Smooth muscle cell (in vitro differentiated cells): ENCODE measurements around the gene FARS2. TPM values are rescaled to one million over a fixed set of nuclear protein-coding genes. Genes with fewer than 3 reads are reported as not detected.

Source experiments
- DNase-seq: peaks from one replicate; lab custom pipeline; 2025; ENCODE audit not compliant: unreplicated experiment; lab: John Stamatoyannopoulos, UW
- H2AFZ ChIP-seq: fragments of 200-600 bp; sonication (generic); 2 replicates; pipeline ENCODE4 v1.6.0; 2016; ENCODE audit warnings: antibody characterized with exemption, low read depth, mild to moderate bottlenecking
- H3F3A ChIP-seq: fragments of 200-600 bp; sonication (generic); 2 replicates; pipeline ENCODE4 v1.6.0; 2017; ENCODE audit warnings: antibody characterized with exemption, low read depth
- H3K27ac ChIP-seq: fragments of 200-600 bp; sonication (generic); 2 replicates; pipeline ENCODE4 v1.5.1; 2016; ENCODE audit warnings: low read depth, mild to moderate bottlenecking
- H3K27me3 ChIP-seq: fragments of 200-600 bp; sonication (generic); 2 replicates; pipeline ENCODE4 v1.6.1; 2016; ENCODE audit warnings: low read depth, mild to moderate bottlenecking
- H3K36me3 ChIP-seq: fragments of 200-600 bp; sonication (generic); 2 replicates; pipeline ENCODE4 v1.5.1; 2016; ENCODE audit warnings: low read depth
- H3K4me1 ChIP-seq: fragments of 200-600 bp; sonication (generic); 2 replicates; pipeline ENCODE4 v1.5.1; 2016; ENCODE audit warnings: low read depth
- H3K4me2 ChIP-seq: fragments of 200-600 bp; sonication (generic); 2 replicates; pipeline ENCODE4 v1.6.0; 2016; ENCODE audit warnings: mild to moderate bottlenecking
- H3K4me3 ChIP-seq: fragments of 200-600 bp; sonication (generic); 2 replicates; pipeline ENCODE4 v1.5.1; 2016; ENCODE audit warnings: mild to moderate bottlenecking
- H3K79me2 ChIP-seq: fragments of 200-600 bp; sonication (generic); 2 replicates; pipeline ENCODE4 v1.6.0; 2016; ENCODE audit warnings: low read depth, mild to moderate bottlenecking
- H3K9ac ChIP-seq: fragments of 200-600 bp; sonication (generic); 2 replicates; pipeline ENCODE4 v1.6.0; 2016; ENCODE audit warnings: low read depth
- H3K9me3 ChIP-seq: fragments of 200-600 bp; sonication (generic); replicated peaks from 2 replicates; pipeline ENCODE4 v1.5.1; 2016; ENCODE audit warnings: low read depth
- H4K20me1 ChIP-seq: fragments of 200-600 bp; sonication (generic); 2 replicates; pipeline ENCODE4 v1.6.0; 2016; ENCODE audit warnings: low read depth
- WGBS: methylation state at CpG from one replicate; pipeline ENCODE4 v1.1.7; 2016; ENCODE audit warnings: low lambda C conversion rate; 5-methylcytosine and 5-hydroxymethylcytosine counted together
- polyA plus RNA-seq: library from polyadenylated mRNA; unstranded; fragments of >200 nt; fragmentation: Nextera tagmentation; extraction: Ambion mirVana; gene quantifications from 2 replicates; pipeline ENCODE4 v1.2.1, GENCODE V29; 2016
- total RNA-seq: library from RNA; depleted of rRNA; stranded (reverse); fragments of >200 nt; gene quantifications from 2 replicates; pipeline ENCODE4 v1.2.3, GENCODE V29; 2014
- TF ChIP-seq, protein P1 (sequence below): fragments of 200-600 bp; sonication (generic); IDR thresholded peaks from 2 replicates; pipeline ENCODE4 v1.5.1; 2017; ENCODE audit warnings: borderline replicate concordance, mild to moderate bottlenecking, antibody characterized with exemption; ENCODE audit not compliant: insufficient read depth, poor library complexity, severe bottlenecking

FARS2 gene
- total and polyA plus RNA-seq, 2 experiments from 2014 or later = 9.6 to 13.2 TPM

DNA sequence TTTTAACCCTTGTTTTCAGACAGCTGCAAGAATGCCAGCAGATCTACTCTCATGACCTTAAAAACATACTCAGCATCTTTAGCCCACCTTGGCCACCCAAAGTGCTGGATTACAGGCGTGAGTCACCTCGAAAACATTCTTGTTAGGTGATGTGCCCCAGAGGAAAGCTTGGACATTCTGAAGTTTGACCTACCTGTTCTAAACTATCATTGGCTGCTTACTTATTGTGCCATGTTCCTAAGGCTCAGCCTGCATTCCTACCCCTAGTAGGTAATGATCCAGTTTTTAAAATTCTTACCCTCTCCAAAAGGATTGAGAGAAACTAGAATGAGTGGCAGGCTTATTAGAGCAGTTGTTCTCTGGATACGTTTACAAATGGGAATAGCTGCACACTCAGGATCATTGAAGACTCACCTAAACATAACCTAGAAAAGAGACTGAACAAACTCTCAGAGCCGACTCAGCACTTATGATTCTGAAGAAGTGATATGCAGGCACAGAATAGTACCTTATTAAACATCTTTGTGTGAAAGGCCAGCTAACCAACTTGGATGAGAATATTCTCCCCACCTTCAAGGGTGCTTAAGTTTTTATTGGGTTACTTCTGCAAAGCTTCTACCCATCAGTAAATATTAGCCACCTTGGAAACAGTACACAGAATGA lies 383.3 kb downstream of the FARS2 start:
- Histone ChIP-seq H3K79me2 (no peaks in the 10 kb centered on the region), H3K27ac (no peak overlapping the region), H4K20me1 (no peaks in the 10 kb centered on the region), H3F3A (no peaks in the 10 kb centered on the region), H3K4me1 (no peaks in the 10 kb centered on the region), H3K36me3 (no peaks in the 10 kb centered on the region), H3K27me3 (no peaks in the 10 kb centered on the region), H3K4me2 (no peak overlapping the region), H3K4me3 (no peak overlapping the region), H3K9ac (no peak overlapping the region), H3K9me3 (peaks cover 3% of the 10 kb centered on the region), H2AFZ (no peak overlapping the region)
- TF ChIP-seq, protein P1, sequence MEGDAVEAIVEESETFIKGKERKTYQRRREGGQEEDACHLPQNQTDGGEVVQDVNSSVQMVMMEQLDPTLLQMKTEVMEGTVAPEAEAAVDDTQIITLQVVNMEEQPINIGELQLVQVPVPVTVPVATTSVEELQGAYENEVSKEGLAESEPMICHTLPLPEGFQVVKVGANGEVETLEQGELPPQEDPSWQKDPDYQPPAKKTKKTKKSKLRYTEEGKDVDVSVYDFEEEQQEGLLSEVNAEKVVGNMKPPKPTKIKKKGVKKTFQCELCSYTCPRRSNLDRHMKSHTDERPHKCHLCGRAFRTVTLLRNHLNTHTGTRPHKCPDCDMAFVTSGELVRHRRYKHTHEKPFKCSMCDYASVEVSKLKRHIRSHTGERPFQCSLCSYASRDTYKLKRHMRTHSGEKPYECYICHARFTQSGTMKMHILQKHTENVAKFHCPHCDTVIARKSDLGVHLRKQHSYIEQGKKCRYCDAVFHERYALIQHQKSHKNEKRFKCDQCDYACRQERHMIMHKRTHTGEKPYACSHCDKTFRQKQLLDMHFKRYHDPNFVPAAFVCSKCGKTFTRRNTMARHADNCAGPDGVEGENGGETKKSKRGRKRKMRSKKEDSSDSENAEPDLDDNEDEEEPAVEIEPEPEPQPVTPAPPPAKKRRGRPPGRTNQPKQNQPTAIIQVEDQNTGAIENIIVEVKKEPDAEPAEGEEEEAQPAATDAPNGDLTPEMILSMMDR = no peak
- WGBS = 87% methylated on average over 4 of the region's 4 CpGs
- DNase-seq = no peak

DNA sequence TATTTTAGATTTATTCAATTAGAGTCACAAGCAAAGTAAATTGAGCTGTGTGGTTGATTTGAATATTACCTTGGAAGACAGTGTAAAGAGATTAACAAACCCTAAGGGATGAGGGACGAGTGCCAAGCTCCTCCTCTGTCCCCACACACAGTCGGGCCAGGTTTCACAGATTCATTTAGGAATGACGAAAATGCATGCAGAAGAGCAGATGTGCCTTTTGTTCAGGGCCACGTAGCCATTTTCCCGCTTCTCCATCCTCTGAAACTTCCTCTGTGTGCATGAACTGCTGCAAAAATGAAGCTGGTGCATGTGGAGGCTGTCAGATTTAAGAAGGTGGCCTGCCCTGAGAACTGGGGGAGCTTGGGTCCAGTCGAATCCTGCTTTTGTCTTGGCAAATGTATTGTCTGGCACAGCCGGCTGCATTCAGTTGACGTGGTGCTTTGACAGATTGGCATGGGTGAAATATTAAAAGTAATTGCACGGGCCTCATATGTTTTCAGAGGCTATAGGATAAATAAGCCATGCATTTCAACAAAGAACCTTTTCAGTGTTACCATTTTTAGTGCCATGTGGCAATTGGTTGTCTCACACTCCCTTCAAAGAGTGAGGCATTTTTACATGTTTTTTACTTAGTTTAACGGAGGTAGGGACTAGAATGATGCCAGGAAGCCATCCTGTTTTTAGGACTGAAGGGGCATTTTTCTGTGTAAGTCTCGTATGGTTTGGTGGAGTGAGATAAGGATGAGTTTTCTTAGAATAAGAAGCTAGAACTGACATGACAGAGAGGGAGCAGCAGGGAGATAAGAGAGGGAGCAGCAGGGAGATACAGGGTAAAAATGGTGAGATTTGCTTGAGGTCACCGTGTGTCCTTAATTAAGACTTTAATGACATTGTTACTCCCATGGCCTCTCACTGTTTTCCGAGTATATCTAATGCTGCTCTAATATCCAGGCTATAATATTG lies 384.3 kb downstream of the FARS2 start:
- Histone ChIP-seq H3K4me2 (no peak overlapping the region), H3K9me3 (no peaks in the 10 kb centered on the region), H2AFZ (no peak overlapping the region), H3K27ac (no peak overlapping the region), H4K20me1 (no peaks in the 10 kb centered on the region), H3K4me3 (no peak overlapping the region), H3K79me2 (no peaks in the 10 kb centered on the region), H3K36me3 (no peaks in the 10 kb centered on the region), H3K9ac (no peak overlapping the region), H3F3A (no peaks in the 10 kb centered on the region), H3K27me3 (no peaks in the 10 kb centered on the region), H3K4me1 (no peaks in the 10 kb centered on the region)
- TF ChIP-seq, protein P1 = no peak
- 84% methylated on average over 13 of the region's 13 CpGs for WGBS
- no peak for DNase-seq

DNA sequence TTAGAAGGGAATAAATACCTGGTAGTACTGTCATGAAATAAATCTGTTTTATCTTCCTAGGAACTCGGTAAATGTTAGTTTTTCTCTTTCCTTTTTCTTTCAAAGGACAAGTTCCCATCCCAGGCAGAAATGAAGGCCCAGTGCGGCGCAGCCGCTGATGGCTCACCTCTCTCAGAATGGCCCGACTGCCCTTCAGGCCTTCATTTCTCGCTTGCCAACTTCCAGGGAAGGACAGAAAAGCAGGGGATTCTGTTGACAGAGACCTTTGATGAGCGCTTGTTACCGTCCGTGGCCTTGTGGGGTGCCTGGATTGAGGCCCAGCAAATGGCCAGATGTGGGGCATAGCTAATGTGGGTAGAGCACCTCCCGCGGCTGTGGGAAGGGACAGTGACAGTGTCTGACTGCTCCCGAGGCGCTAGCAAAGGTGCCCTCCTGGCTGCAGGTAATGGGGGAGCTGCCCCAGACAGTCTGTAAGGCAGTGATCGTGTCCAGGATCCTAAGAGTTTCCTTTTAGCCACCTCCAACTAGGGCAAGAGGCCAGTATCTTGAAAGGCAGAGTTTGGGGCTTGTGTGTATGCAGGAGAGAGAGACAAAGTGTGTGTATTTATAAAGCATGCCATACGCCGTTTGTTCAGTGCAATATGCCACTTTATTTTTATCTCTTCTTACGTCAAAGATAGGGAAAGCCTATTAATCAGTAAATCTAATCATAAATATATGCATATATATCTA lies 391.3 kb downstream of the FARS2 start:
- TF ChIP-seq, protein P1 = no peak
- Histone ChIP-seq H3K4me2 (no peak overlapping the region), H3K4me1 (no peaks in the 10 kb centered on the region), H3K9me3 (no peaks in the 10 kb centered on the region), H3F3A (no peaks in the 10 kb centered on the region), H2AFZ (no peak overlapping the region), H3K79me2 (no peaks in the 10 kb centered on the region), H3K27me3 (no peaks in the 10 kb centered on the region), H4K20me1 (no peaks in the 10 kb centered on the region), H3K36me3 (no peaks in the 10 kb centered on the region), H3K27ac (no peak overlapping the region), H3K4me3 (no peak overlapping the region), H3K9ac (no peak overlapping the region)
- 95% methylated on average over 17 of the region's 17 CpGs for WGBS
- DNase-seq = no peak
